Measurements from ENCODE around the gene HECTD4. TPM values are rescaled to one million over a fixed set of nuclear protein-coding genes. Genes with fewer than 3 reads are reported as not detected.
"Not testable (repeated sequence)": the region's sequence is repeated elsewhere in the genome, so short reads cannot be mapped to it uniquely, and the experiment has no call there.

The HECTD4 gene
- total RNA-seq, 1 experiment from 2014 or later, result 4.6 TPM

- peak; percentile 78 for DNase-seq (ENCODE audit: low spot score)
- in situ Hi-C loops (cut with HindIII; ENCODE audit: low sequenced_read_pairs), result no loop called here
Observed at GRCh38 chr12:112368856-112369255, 13.4 kb downstream of the HECTD4 start.

GRCh38 chr12:112367965-112368364 is 14.3 kb downstream of the HECTD4 start:
- in situ Hi-C loops (cut with HindIII; ENCODE audit: low sequenced_read_pairs), result no loop called here
- DNase-seq (ENCODE audit: low spot score), result peak; percentile 74

- no peak for DNase-seq (ENCODE audit: low spot score)
- in situ Hi-C loops (cut with HindIII; ENCODE audit: low sequenced_read_pairs), result no loop called here
Observed at GRCh38 chr12:112362310-112362709, 19.9 kb downstream of the HECTD4 start.

GRCh38 chr12:112361271-112361670 is 21.0 kb downstream of the HECTD4 start:
- in situ Hi-C loops (cut with HindIII; ENCODE audit: low sequenced_read_pairs), result no loop called here
- no peak for DNase-seq (ENCODE audit: low spot score)

- in situ Hi-C loops (cut with HindIII; ENCODE audit: low sequenced_read_pairs), result no loop called here
- DNase-seq (ENCODE audit: low spot score), result no peak
Observed at GRCh38 chr12:112359290-112359689, 22.9 kb downstream of the HECTD4 start.

- in situ Hi-C loops (cut with HindIII; ENCODE audit: low sequenced_read_pairs), result no loop called here
- DNase-seq (ENCODE audit: low spot score), result no peak
Observed at GRCh38 chr12:112357214-112357613, 25.0 kb downstream of the HECTD4 start.

GRCh38 chr12:112354399-112354798 is 27.8 kb downstream of the HECTD4 start:
- DNase-seq (ENCODE audit: low spot score), result no peak
- in situ Hi-C loops (cut with HindIII; ENCODE audit: low sequenced_read_pairs), result no loop called here

GRCh38 chr12:112353393-112353792 is 28.8 kb downstream of the HECTD4 start:
- in situ Hi-C loops (cut with HindIII; ENCODE audit: low sequenced_read_pairs), result no loop called here
- no peak for DNase-seq (ENCODE audit: low spot score)

GRCh38 chr12:112352921-112353320 is 29.3 kb downstream of the HECTD4 start:
- DNase-seq (ENCODE audit: low spot score), result no peak
- in situ Hi-C loops (cut with HindIII; ENCODE audit: low sequenced_read_pairs), result no loop called here

- in situ Hi-C loops (cut with HindIII; ENCODE audit: low sequenced_read_pairs), result no loop called here
- DNase-seq (ENCODE audit: low spot score), result peak; percentile 67
Observed at GRCh38 chr12:112350593-112351592, 31.3 kb downstream of the HECTD4 start.

- in situ Hi-C loops (cut with HindIII; ENCODE audit: low sequenced_read_pairs), result no loop called here
- DNase-seq (ENCODE audit: low spot score), result peak; percentile 98
Observed at GRCh38 chr12:112349431-112349830, 32.8 kb downstream of the HECTD4 start.

- DNase-seq (ENCODE audit: low spot score); in situ Hi-C loops (cut with HindIII; ENCODE audit: low sequenced_read_pairs): not testable (repeated sequence)
Observed at GRCh38 chr12:112348926-112349325, 33.3 kb downstream of the HECTD4 start.

GRCh38 chr12:112347581-112347982 is 34.6 kb downstream of the HECTD4 start:
- in situ Hi-C loops (cut with HindIII; ENCODE audit: low sequenced_read_pairs), result no loop called here

GRCh38 chr12:112346194-112346593 is 36.0 kb downstream of the HECTD4 start:
- DNase-seq (ENCODE audit: low spot score), result no peak
- in situ Hi-C loops (cut with HindIII; ENCODE audit: low sequenced_read_pairs), result no loop called here

More at GRCh38 chr12:112347581-112347982, 34.6 kb downstream of the HECTD4 start:
- DNase-seq (ENCODE audit: low spot score), result peak; percentile 96

GRCh38 chr12:112344220-112344619 is 38.0 kb downstream of the HECTD4 start:
- DNase-seq (ENCODE audit: low spot score), result no peak
- in situ Hi-C loops (cut with HindIII; ENCODE audit: low sequenced_read_pairs), result no loop called here

- no peak for DNase-seq (ENCODE audit: low spot score)
- in situ Hi-C loops (cut with HindIII; ENCODE audit: low sequenced_read_pairs), result no loop called here
Observed at GRCh38 chr12:112342587-112342986, 39.6 kb downstream of the HECTD4 start.

- in situ Hi-C loops (cut with HindIII; ENCODE audit: low sequenced_read_pairs), result no loop called here
- DNase-seq (ENCODE audit: low spot score), result peak; percentile 75
Observed at GRCh38 chr12:112341046-112341825, 41.0 kb downstream of the HECTD4 start.

- in situ Hi-C loops (cut with HindIII; ENCODE audit: low sequenced_read_pairs), result no loop called here
- peak; percentile 75 for DNase-seq (ENCODE audit: low spot score)
Observed at GRCh38 chr12:112340230-112340629, 42.0 kb downstream of the HECTD4 start.

GRCh38 chr12:112334999-112335398 is 47.2 kb downstream of the HECTD4 start:
- in situ Hi-C loops (cut with HindIII; ENCODE audit: low sequenced_read_pairs); DNase-seq (ENCODE audit: low spot score): not testable (repeated sequence)

GRCh38 chr12:112333019-112333418 is 49.2 kb downstream of the HECTD4 start:
- in situ Hi-C loops (cut with HindIII; ENCODE audit: low sequenced_read_pairs), result no loop called here
- no peak for DNase-seq (ENCODE audit: low spot score)

All from G401 (cell line).